Cardiac muscle cell (in vitro differentiated cells and primary cell): ENCODE measurements around the gene FAM131C. TPM values are rescaled to one million over a fixed set of nuclear protein-coding genes. Genes with fewer than 3 reads are reported as not detected.
"Not testable (repeated sequence)": the region's sequence is repeated elsewhere in the genome, so short reads cannot be mapped to it uniquely, and the experiment has no call there.

Source experiments
- DNase-seq, 2 donors: peaks; one replicate each; pipeline versions ENCODE4 v3.0.0 to v3.0.0-alpha.2; 2010 to 2017; ENCODE audit warnings: low read depth in 1 of 2, low spot score in 1 of 2
- H3K27ac ChIP-seq: fragments of 200-600 bp; sonication (generic); 2 replicates; pipeline ENCODE4 v1.5.1; 2016
- H3K27me3 ChIP-seq: fragments of 200-600 bp; sonication (generic); 2 replicates; pipeline ENCODE4 v1.6.0; 2016; ENCODE audit warnings: control low read depth
- H3K36me3 ChIP-seq: fragments of 200-600 bp; sonication (generic); 2 replicates; pipeline ENCODE4 v1.5.1; 2016; ENCODE audit warnings: control low read depth
- H3K4me1 ChIP-seq: fragments of 200-600 bp; sonication (generic); 2 replicates; pipeline ENCODE4 v1.8.1; 2017; ENCODE audit warnings: low read depth, mild to moderate bottlenecking, mixed run types
- H3K4me3 ChIP-seq: fragments of 200-600 bp; sonication (generic); 2 replicates; pipeline ENCODE4 v1.5.1; 2016; ENCODE audit warnings: mild to moderate bottlenecking
- H3K9me3 ChIP-seq: fragments of 200-600 bp; sonication (generic); 2 replicates; pipeline ENCODE4 v1.5.1; 2017; ENCODE audit warnings: low read depth, mild to moderate bottlenecking, control low read depth
- CTCF ChIP-seq: IDR thresholded peaks from 2 replicates; pipeline ENCODE4 v1.5.1; 2012; ENCODE audit warnings: low read depth, mild to moderate bottlenecking, low read length
- polyA plus RNA-seq: library from polyadenylated mRNA; unstranded; fragments of >200 nt; fragmentation: Nextera tagmentation; extraction: Ambion mirVana; gene quantifications from 2 replicates; pipeline ENCODE4 v1.2.1, GENCODE V29; 2016
- total RNA-seq: library from RNA; depleted of rRNA; stranded (reverse); fragments of >200 nt; gene quantifications from 2 replicates; pipeline ENCODE4 v1.2.3, GENCODE V29; 2016

The FAM131C gene
- total and polyA plus RNA-seq, 2 experiments from 2014 or later, result 10.4 to 10.9 TPM

- Histone ChIP-seq H3K4me1 (peaks cover 11% of the 10 kb centered on the region), H3K4me3 (peak overlapping the region; percentile 19)
Measured at GRCh38 chr1:16026723-16027484, 46.5 kb downstream of the FAM131C start.

GRCh38 chr1:16026302-16026701 is 47.1 kb downstream of the FAM131C start:
- not testable (repeated sequence) for H3K36me3 ChIP-seq, DNase-seq, H3K27ac ChIP-seq, H3K4me3 ChIP-seq, H3K27me3 ChIP-seq, H3K9me3 ChIP-seq
- H3K4me1 ChIP-seq, result peaks cover 16% of the 10 kb centered on the region

More at GRCh38 chr1:16026723-16027484, 46.5 kb downstream of the FAM131C start:
- TF ChIP-seq CTCF, result no peak
- H3K36me3 ChIP-seq, result no peaks in the 10 kb centered on the region
- H3K27me3 ChIP-seq, result no peaks in the 10 kb centered on the region
- H3K9me3 ChIP-seq, result no peaks in the 10 kb centered on the region
- H3K27ac ChIP-seq, result peak overlapping the region; percentile 48
- peak; percentile 23 to 95 for DNase-seq

GRCh38 chr1:16023050-16023653 is 50.3 kb downstream of the FAM131C start:
- H3K27me3 ChIP-seq, result no peaks in the 10 kb centered on the region
- H3K4me1 ChIP-seq, result peaks cover 40% of the 10 kb centered on the region

GRCh38 chr1:16022393-16022792 is 51.1 kb downstream of the FAM131C start:
- TF ChIP-seq CTCF, result no peak
- Histone ChIP-seq H3K9me3 (no peaks in the 10 kb centered on the region), H3K27ac (peak overlapping the region; percentile 61), H3K4me1 (peaks cover 39% of the 10 kb centered on the region), H3K4me3 (no peak overlapping the region), H3K27me3 (no peaks in the 10 kb centered on the region), H3K36me3 (no peaks in the 10 kb centered on the region)
- DNase-seq, result no peak

More at GRCh38 chr1:16023050-16023653, 50.3 kb downstream of the FAM131C start:
- no peak for DNase-seq
- Histone ChIP-seq H3K27ac (no peak overlapping the region), H3K4me3 (no peak overlapping the region), H3K9me3 (no peaks in the 10 kb centered on the region), H3K36me3 (no peaks in the 10 kb centered on the region)
- no peak for TF ChIP-seq CTCF

- H3K36me3 ChIP-seq, result no peaks in the 10 kb centered on the region
- peak within 1 kb of the TSS; percentile 61 for H3K27ac ChIP-seq
- no peaks in the 10 kb centered on the region for H3K27me3 ChIP-seq
- H3K4me1 ChIP-seq, result peaks cover 37% of the 10 kb centered on the region
- TF ChIP-seq CTCF, result no peak
- no peak within 1 kb of the TSS for H3K4me3 ChIP-seq
- no peaks in the 10 kb centered on the region for H3K9me3 ChIP-seq
- DNase-seq, result no peak
Measured at GRCh38 chr1:16021681-16022080, 51.8 kb downstream of the FAM131C start, which contains the start of gene CLCNKA. CLCNKA (plus strand) TSS chr1:16022036; CDS start chr1:16022620, 584 bp downstream.

- not testable (repeated sequence) for H3K9me3 ChIP-seq, H3K36me3 ChIP-seq, H3K27me3 ChIP-seq, H3K4me3 ChIP-seq, DNase-seq
- Histone ChIP-seq H3K4me1 (peaks cover 44% of the 10 kb centered on the region), H3K27ac (peak overlapping the region; percentile 100)
Measured at GRCh38 chr1:16020878-16021277, 52.6 kb downstream of the FAM131C start.
